ENCODE data around the gene TECTB. TPM values are rescaled to one million over a fixed set of nuclear protein-coding genes. Genes with fewer than 3 reads are reported as not detected.

TECTB gene
- total RNA-seq, 6 experiments from 2014 or later = 0.18 to 0.83 (median 0.49) TPM

DNA sequence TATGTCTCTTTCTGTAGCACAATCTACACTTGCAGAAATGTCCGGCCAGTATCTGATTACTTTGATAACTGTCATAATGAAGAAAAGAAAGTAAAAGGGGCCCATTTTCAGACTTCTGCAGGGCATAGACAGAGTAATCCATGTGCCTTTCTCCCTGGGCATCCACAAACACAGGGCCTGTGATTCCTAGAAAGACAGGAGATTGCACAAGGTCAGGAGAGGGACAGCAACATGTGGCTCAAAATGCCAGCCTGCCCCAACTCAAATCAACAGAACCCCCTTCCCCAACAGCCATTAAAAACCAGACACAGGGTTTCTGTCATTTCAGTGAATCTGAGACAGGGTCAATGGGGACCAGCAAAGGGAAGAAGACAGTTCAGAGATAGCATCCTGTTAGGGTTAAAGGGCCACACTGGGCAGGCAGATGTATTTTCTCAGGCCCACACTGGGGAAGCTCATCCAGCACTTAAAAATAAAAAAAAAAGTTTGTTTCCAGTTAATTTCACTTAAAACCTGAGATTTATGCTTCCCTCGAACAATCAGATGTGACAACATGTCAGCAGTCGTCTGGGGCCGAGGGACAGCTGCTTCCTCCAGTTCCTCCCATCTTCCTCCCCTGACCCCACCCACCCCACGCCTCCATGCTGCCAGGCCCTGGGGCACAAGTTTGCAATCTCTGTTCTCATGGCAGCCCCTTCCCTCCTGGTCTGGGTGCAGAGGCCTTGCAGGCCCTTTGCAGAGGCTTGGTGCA, 60.0 kb downstream of the TECTB start:
- 52% methylated on average over 4 of the region's 5 CpGs for WGBS (ENCODE audit: insufficient coverage, low coverage, low lambda C conversion rate, missing lambda C conversion rate)
- intact Hi-C loops (cut with DNase I) = no loop called here
- TF ChIP-seq CTCF (IDR thresholded peaks at IDR 0.05) (no peak), POLR2A (IDR thresholded peaks at IDR 0.05) (no peak)

DNA sequence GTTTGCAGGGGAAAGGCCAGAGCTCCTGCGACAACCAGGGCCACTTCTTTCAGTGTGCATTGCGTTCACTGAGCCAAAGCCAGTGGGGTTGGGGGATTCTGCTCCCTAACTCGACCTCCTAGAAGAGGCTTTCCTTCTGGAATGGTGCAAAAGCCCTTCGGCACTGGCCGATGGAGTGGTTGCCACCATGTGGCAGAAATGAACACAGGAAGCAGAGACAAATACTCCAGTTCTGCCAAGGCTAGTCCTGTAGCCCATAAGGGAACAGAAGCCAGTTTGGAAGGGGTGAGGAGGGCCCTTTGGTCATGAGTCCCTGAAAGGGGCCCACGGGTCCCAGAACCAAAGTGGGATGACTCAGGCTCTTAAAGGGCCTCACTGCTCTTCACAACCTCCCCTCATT, 61.1 kb downstream of the TECTB start:
- no peak overlapping the region for H3K27ac ChIP-seq
- 100% methylated on average over 1 of the region's 6 CpGs for WGBS (ENCODE audit: insufficient coverage, low coverage, low lambda C conversion rate, missing lambda C conversion rate)
- H3K4me1 ChIP-seq = peaks cover 0 to 19% (median 0%) of the 10 kb centered on the region in 4 donors
- no peaks in the 10 kb centered on the region for H3K36me3 ChIP-seq
- no peaks in the 10 kb centered on the region for H3K27me3 ChIP-seq
- H3K9me3 ChIP-seq = no peaks in the 10 kb centered on the region
- DNase-seq (no peak), ATAC-seq (peak in 1 of 4 donors; percentile 32)
- intact Hi-C loops (cut with DNase I) = no loop called here
- no peak overlapping the region for H3K4me3 ChIP-seq
- TF ChIP-seq POLR2A (IDR thresholded peaks at IDR 0.05) (no peak), CTCF (IDR thresholded peaks at IDR 0.05) (peak in 3 of 4 donors; percentile 6 to 19 (median 13))

More for the DNA sequence above, 60.0 kb downstream of the TECTB start:
- ATAC-seq = peak in 1 of 4 donors; percentile 35
- no peak for DNase-seq
- no peaks in the 10 kb centered on the region for H3K27me3 ChIP-seq
- no peaks in the 10 kb centered on the region for H3K9me3 ChIP-seq
- no peaks in the 10 kb centered on the region for H3K36me3 ChIP-seq
- peaks cover 0 to 11% (median 0%) of the 10 kb centered on the region in 4 donors for H3K4me1 ChIP-seq
- H3K27ac ChIP-seq = no peak overlapping the region
- no peak overlapping the region for H3K4me3 ChIP-seq

DNA sequence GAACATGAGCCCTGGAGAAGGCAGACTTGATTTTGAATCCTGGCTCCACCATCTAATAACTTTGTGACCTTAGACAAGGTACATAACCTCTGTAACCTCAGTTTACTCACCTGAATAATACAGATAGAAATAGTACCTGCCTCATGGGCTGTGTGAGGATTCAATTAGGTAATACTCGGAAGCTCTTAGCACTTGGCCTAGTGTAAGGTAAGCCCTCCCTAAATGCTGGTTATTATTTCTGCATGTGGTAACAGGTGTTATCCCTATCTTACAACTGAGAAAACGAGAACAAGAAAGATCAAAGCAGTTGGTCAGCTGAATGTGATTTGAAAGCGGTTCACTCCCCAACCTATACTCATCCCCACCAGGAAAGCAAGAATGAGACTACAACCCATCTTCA, 62.0 kb downstream of the TECTB start:
- ATAC-seq (no peak), DNase-seq (no peak)
- WGBS (ENCODE audit: insufficient coverage, low coverage, low lambda C conversion rate, missing lambda C conversion rate) = 50% methylated on average over 3 of the region's 3 CpGs
- no peak for TF ChIP-seq POLR2A (IDR thresholded peaks at IDR 0.05)
- TF ChIP-seq CTCF (IDR thresholded peaks at IDR 0.05) = no peak
- Histone ChIP-seq H3K27me3 (no peaks in the 10 kb centered on the region), H3K4me1 (peaks cover 0 to 19% (median 0%) of the 10 kb centered on the region in 4 donors), H3K36me3 (no peaks in the 10 kb centered on the region), H3K9me3 (no peaks in the 10 kb centered on the region), H3K27ac (no peak overlapping the region), H3K4me3 (no peak overlapping the region)
- intact Hi-C loops (cut with DNase I) = no loop called here

DNA sequence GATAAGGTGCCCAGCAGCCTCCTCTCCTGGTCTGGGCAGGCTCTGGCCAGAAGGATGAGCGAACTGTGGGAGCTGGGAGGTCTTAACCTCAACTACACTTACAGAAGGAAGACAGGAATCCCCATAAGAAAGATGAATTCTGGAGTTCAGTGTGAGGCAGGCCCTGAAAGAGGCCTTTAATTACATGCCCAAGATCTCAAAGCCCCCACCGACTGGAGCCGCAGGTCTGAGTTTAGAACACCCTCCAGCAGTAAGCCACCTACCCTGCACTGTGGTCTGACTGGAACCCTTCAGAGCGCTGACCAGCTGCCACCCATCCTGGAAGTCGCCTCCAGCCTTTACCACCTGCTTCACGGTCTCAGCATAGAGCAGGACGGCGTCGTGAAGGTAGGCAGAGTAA, 62.5 kb downstream of the TECTB start:
- intact Hi-C loops (cut with DNase I) = no loop called here

More for the DNA sequence above, 62.5 kb downstream of the TECTB start:
- WGBS (ENCODE audit: insufficient coverage, low coverage, low lambda C conversion rate, missing lambda C conversion rate) = no CpG with 5 or more reads among the region's 9 CpGs
- DNase-seq (no peak), ATAC-seq (no peak)
- no peaks in the 10 kb centered on the region for H3K36me3 ChIP-seq
- H3K9me3 ChIP-seq = no peaks in the 10 kb centered on the region
- TF ChIP-seq CTCF (IDR thresholded peaks at IDR 0.05) (no peak), POLR2A (IDR thresholded peaks at IDR 0.05) (no peak)
- H3K27ac ChIP-seq = no peak overlapping the region
- no peaks in the 10 kb centered on the region for H3K27me3 ChIP-seq
- no peak overlapping the region for H3K4me3 ChIP-seq
- peaks cover 0 to 19% (median 0%) of the 10 kb centered on the region in 4 donors for H3K4me1 ChIP-seq

All from right lobe of liver (tissue), 6 donors.